Spleen (tissue), 11 donors: Measurements from ENCODE around the gene NEK5. TPM values are rescaled to one million over a fixed set of nuclear protein-coding genes. Genes with fewer than 3 reads are reported as not detected.
A peak's percentile ranks its signal among the peaks of the same experiment; 100 is the strongest.

Experiments
- DNase-seq: peaks from one replicate; pipeline ENCODE4 v3.0.0-alpha.2; 2020
- H3K27ac ChIP-seq, 8 donors: fragments of 200-600 bp; sonication (generic) in 7 of 8; 1 replicate in 4 of 8; 2 replicates in 4 of 8; pipeline versions ENCODE4 v1.5.0 to v1.8.0; 2016 to 2021; ENCODE audit warnings: inconsistent platforms in 4 of 8, mild to moderate bottlenecking in 4 of 8, moderate library complexity in 1 of 8
- H3K27me3 ChIP-seq, 7 donors: fragments of 200-600 bp; sonication (generic) in 6 of 7; replicated peaks in 1 of 7; 1 replicate in 4 of 7; 2 replicates in 3 of 7; pipeline versions ENCODE4 v1.5.0 to v1.8.0; 2016 to 2021; ENCODE audit warnings: inconsistent platforms in 3 of 7, mild to moderate bottlenecking in 1 of 7
- H3K36me3 ChIP-seq, 6 donors: fragments of 200-600 bp; sonication (generic) in 5 of 6; 1 replicate in 4 of 6; 2 replicates in 2 of 6; pipeline versions ENCODE4 v1.5.0 to v1.8.0; 2016 to 2021; ENCODE audit warnings: inconsistent platforms in 2 of 6
- H3K4me1 ChIP-seq, 6 donors: fragments of 200-600 bp; sonication (generic) in 5 of 6; 1 replicate in 3 of 6; 2 replicates in 3 of 6; pipeline versions ENCODE4 v1.5.0 to v1.8.0; 2016 to 2021; ENCODE audit warnings: inconsistent platforms in 3 of 6
- H3K4me3 ChIP-seq, 8 donors: fragments of 200-600 bp; sonication (generic) in 7 of 8; 1 replicate in 4 of 8; 2 replicates in 4 of 8; pipeline versions ENCODE4 v1.5.0 to v1.8.0; 2016 to 2021; ENCODE audit warnings: inconsistent platforms in 4 of 8, mild to moderate bottlenecking in 4 of 8, moderate library complexity in 2 of 8
- H3K9me3 ChIP-seq, 8 donors: fragments of 200-600 bp; sonication (generic) in 7 of 8; 1 replicate in 4 of 8; 2 replicates in 4 of 8; pipeline versions ENCODE4 v1.5.0 to v1.8.0; 2016 to 2021; ENCODE audit warnings: inconsistent platforms in 4 of 8
- CTCF ChIP-seq, 11 experiments: fragments of 200-600 bp in 7 of 11; fragments of 450-650 bp in 4 of 11; sonication (generic) in 4 of 11; IDR thresholded peaks in 8 of 11; conservative IDR thresholded peaks in 3 of 11; 1 replicate in 7 of 11; 2 replicates in 4 of 11; pipeline versions ENCODE4 v1.4.0 to v1.8.0; 2016 to 2021; ENCODE audit warnings: antibody characterized with exemption in 11 of 11, inconsistent platforms in 4 of 11, mild to moderate bottlenecking in 1 of 11
- POLR2A ChIP-seq, 3 donors: fragments of 450-650 bp; IDR thresholded peaks; one replicate each; pipeline ENCODE4 v1.5.1; 2017; ENCODE audit warnings: antibody characterized with exemption in 3 of 3, mild to moderate bottlenecking in 1 of 3
- POLR2AphosphoS5 ChIP-seq, 3 donors: sonication (generic); formaldehyde crosslinking; IDR thresholded peaks; one replicate each; pipeline ENCODE4 v1.5.1; 2017; ENCODE audit warnings: antibody characterized with exemption in 3 of 3
- WGBS, 5 donors: extraction: QIAGEN DNeasy Blood & Tissue Kit in 3 of 5; methylation state at CpG; one replicate each; pipeline versions ENCODE4 v1.1.5 to v1.1.7; 2013 to 2018; 5-methylcytosine and 5-hydroxymethylcytosine counted together
- intact Hi-C: fragments of 100-400 bp; cut with DNase I; formaldehyde crosslinking; loops from one replicate; pipeline ENCODE4 v1.15.0; 2023; ENCODE audit warnings: low total_unique reads
- polyA plus RNA-seq, 3 donors: library from polyadenylated mRNA; stranded (reverse); fragments of 200-250 nt; gene quantifications; one replicate each; pipeline ENCODE4 v1.2.1, GENCODE V29; 2013
- total RNA-seq, 7 donors: library from RNA; depleted of rRNA in 3 of 7; stranded (reverse); fragments of >200 nt in 3 of 7; fragmentation: NEBNext Ultra II Directional in 4 of 7; extraction: Animal tissue kit (Norgen Biotek cat#: 25700) in 4 of 7; gene quantifications; one replicate each; pipeline versions ENCODE4 v1.1.0 to v1.2.1, GENCODE V29; 2016 to 2021
- donor health status: healthy with polysubstance abuse.
- donor health status: DM: no; HTN: no; CAD: no; lungs with moderate emphysema.
- donor health status: DM: no; HTN: no; CAD: no.
- donor health status: Bipolar disorder and iron deficiency.
- donor health status: healthy.
- donor health status: DM: no; HTN: no; CAD: no.
- donor health status: DM: yes; HTN: yes; CAD: no.

NEK5 gene
- total and polyA plus RNA-seq, 10 donors: 0.04 to 0.30 (median 0.10) TPM; not detected in 4

GRCh38 chr13:52012512-52012836, 116.4 kb downstream of the NEK5 start:
- intact Hi-C loops: loop anchor here (10.0 kb wide), 2 partner anchors 182 to 442 kb away; partner anchors contain the start of genes CKAP2 and VPS36
- peaks cover 0 to 25% (median 6%) of the 10 kb centered on the region in 6 donors for H3K36me3 ChIP-seq
- H3K27me3 ChIP-seq: peaks cover 0 to 33% (median 8%) of the 10 kb centered on the region in 7 donors
- peaks cover 17 to 49% (median 34%) of the 10 kb centered on the region in 6 donors for H3K4me1 ChIP-seq
- WGBS, 5 donors: 0 to 1% (median 0%) methylated on average over 8 of the region's 8 CpGs
- H3K9me3 ChIP-seq: no peaks in the 10 kb centered on the region
- peak overlapping the region; percentile 82 to 100 (median 98) for H3K4me3 ChIP-seq
- no peak for TF ChIP-seq POLR2AphosphoS5 (IDR thresholded peaks at IDR 0.05)
- no peak for TF ChIP-seq CTCF (IDR thresholded peaks at IDR 0.05 in 8 of 11, conservative IDR thresholded peaks at IDR 0.05 in 3 of 11)
- no peak for TF ChIP-seq POLR2A (IDR thresholded peaks at IDR 0.05)
- H3K27ac ChIP-seq: peak overlapping the region in 6 of 8 donors; percentile 65 to 83 (median 76)
- DNase-seq: no peak

- 0 to 2% (median 1%) methylated on average over 26 to 82 of the region's 82 CpGs for WGBS, 5 donors
- intact Hi-C loops: loop anchor here (10.0 kb wide), 2 partner anchors 183 to 443 kb away; partner anchors contain the start of genes CKAP2 and VPS36
Observed at GRCh38 chr13:52011632-52012511, 117.0 kb downstream of the NEK5 start, which contains the start of gene ALG11. Gene ALG11, plus strand, starts transcription at chr13:52012398. Its CDS starts 21 bp downstream, at chr13:52012419.

DNA sequence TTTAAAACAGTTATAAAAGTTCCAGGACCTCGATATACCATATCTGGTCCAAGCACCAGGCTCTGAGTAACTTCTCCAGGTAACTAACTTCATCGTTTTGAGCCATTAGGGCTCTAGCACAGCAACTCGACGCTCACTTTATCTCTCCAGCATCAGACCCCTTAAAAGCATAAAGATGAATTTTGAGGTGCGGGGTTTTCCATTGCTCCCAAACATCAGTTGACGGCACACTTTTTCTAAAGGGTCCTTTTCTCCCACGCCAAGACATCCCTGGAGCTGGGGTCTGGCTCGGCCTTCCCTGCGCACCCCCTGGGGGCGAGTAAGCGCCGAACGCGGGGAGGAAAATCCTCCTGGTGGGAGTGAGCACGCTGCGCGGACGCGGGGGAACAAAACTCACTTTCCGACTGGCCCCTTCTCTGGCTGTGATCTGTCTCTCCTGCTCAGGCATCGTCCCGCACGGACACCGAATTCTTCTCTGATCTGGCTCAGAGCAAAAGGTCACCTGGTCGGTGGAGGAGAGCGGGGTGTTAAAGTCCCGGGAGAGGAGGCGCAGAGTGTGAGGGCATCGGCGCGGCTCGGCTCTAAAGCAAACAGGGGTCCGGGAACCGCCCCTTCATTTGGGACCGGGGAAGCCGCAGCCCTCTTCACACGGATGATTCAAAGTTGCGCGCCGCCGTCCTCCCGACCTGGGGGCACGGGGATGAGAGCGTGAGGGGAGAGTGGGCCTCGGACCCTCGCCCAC, 117.8 kb downstream of the NEK5 start, which contains the start of gene ATP7B:
Gene ATP7B (minus strand): TSS at position 561 of the 742 bp plus-strand sequence. CDS start 113 bp downstream, at position 448.
- intact Hi-C loops: loop anchor here (10.0 kb wide), 2 partner anchors 184 to 444 kb away; partner anchors contain the start of genes CKAP2 and VPS36
- peak; percentile 85 for DNase-seq
- no peaks in the 10 kb centered on the region for H3K9me3 ChIP-seq
- TF ChIP-seq POLR2A (IDR thresholded peaks at IDR 0.05): no peak
- TF ChIP-seq CTCF (IDR thresholded peaks at IDR 0.05 in 8 of 11, conservative IDR thresholded peaks at IDR 0.05 in 3 of 11): peak in 1 of 11 experiments; percentile 6
- peaks cover 0 to 11% (median 0%) of the 10 kb centered on the region in 6 donors for H3K36me3 ChIP-seq
- H3K27me3 ChIP-seq: peaks cover 0 to 33% (median 8%) of the 10 kb centered on the region in 7 donors
- H3K27ac ChIP-seq: peak within 1 kb of the TSS; percentile 13 to 83 (median 70)
- peaks cover 17 to 49% (median 34%) of the 10 kb centered on the region in 6 donors for H3K4me1 ChIP-seq
- peak within 1 kb of the TSS; percentile 82 to 100 (median 98) for H3K4me3 ChIP-seq
- 3 to 11% (median 4%) methylated on average over 17 to 46 of the region's 46 CpGs for WGBS, 5 donors

More at GRCh38 chr13:52011632-52012511, 117.0 kb downstream of the NEK5 start, which contains the start of gene ALG11:
- TF ChIP-seq POLR2AphosphoS5 (IDR thresholded peaks at IDR 0.05): peak; percentile 83 to 94 (median 87)
- peak in 1 of 3 donors; percentile 34 for TF ChIP-seq POLR2A (IDR thresholded peaks at IDR 0.05)
- peak in 3 of 11 experiments; percentile 10 to 51 (median 26) for TF ChIP-seq CTCF (IDR thresholded peaks at IDR 0.05 in 8 of 11, conservative IDR thresholded peaks at IDR 0.05 in 3 of 11)
- peaks cover 0 to 33% (median 8%) of the 10 kb centered on the region in 7 donors for H3K27me3 ChIP-seq
- peak; percentile 98 for DNase-seq
- peak within 1 kb of the TSS; percentile 13 to 83 (median 70) for H3K27ac ChIP-seq
- H3K4me1 ChIP-seq: peaks cover 17 to 49% (median 34%) of the 10 kb centered on the region in 6 donors
- peaks cover 0 to 19% (median 5%) of the 10 kb centered on the region in 6 donors for H3K36me3 ChIP-seq
- no peaks in the 10 kb centered on the region for H3K9me3 ChIP-seq
- H3K4me3 ChIP-seq: peak within 1 kb of the TSS; percentile 82 to 100 (median 98)
